IPS-20b (cell line): ENCODE results near the gene PLGLB1.
"Not testable (repeated sequence)": the region's sequence is repeated elsewhere in the genome, so short reads cannot be mapped to it uniquely, and the experiment has no call there.

Experiments
- H3K27ac ChIP-seq: one replicate; pipeline ENCODE4 v1.5.1; 2013; ENCODE audit warnings: low read length
- H3K27me3 ChIP-seq: 2 replicates; pipeline ENCODE4 v1.6.1; 2013; ENCODE audit warnings: mild to moderate bottlenecking, low read length, inconsistent platforms; ENCODE audit not compliant: insufficient read depth
- H3K36me3 ChIP-seq: 2 replicates; pipeline ENCODE4 v1.6.1; 2013; ENCODE audit warnings: low read depth, mild to moderate bottlenecking, inconsistent platforms, low read length, moderate library complexity; ENCODE audit not compliant: insufficient read depth
- H3K4me1 ChIP-seq: 2 replicates; pipeline ENCODE4 v1.6.1; 2013; ENCODE audit warnings: mild to moderate bottlenecking, control low read depth, inconsistent platforms, low read length, moderate library complexity; ENCODE audit not compliant: insufficient read depth
- H3K4me3 ChIP-seq: 2 replicates; pipeline ENCODE4 v1.5.1; 2013; ENCODE audit warnings: mild to moderate bottlenecking, low read length, inconsistent platforms
- H3K9ac ChIP-seq: 2 replicates; pipeline ENCODE4 v1.6.1; 2013; ENCODE audit warnings: low read depth, mild to moderate bottlenecking, inconsistent platforms, low read length, moderate library complexity
- H3K9me3 ChIP-seq: 2 replicates; pipeline ENCODE4 v1.6.1; 2013; ENCODE audit warnings: mild to moderate bottlenecking, low read depth, low read length, inconsistent platforms; ENCODE audit not compliant: insufficient read depth

The PLGLB1 gene

DNA sequence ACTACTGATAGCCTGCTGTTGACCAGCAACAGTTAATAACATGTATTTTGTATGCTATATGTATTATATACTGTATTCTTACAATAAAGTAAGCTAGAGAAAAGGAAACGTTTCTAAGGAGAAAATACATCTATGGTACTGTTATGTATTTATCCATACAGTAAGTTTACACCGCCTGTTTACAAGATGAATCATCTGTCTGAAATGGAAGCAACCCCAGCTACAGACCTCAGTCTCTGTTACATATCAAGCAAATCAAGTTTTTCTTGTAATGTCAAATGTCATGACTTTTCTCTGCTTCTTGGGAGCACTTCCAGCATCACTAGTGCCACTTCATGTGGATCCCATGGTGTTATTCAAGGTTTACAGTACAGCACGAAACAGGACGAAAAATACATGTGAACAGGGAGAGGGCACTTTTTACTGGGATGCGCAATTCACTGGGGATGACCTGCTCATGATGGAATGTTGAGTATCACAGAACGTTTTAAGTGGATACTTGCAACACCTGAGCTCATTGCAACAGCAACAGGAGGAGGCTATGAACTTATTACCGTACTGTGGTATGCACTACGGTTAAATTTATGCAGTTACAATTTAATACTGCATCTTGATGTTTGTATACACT, 2.5 kb upstream of the PLGLB1 start:
- H3K27ac ChIP-seq, H3K9ac ChIP-seq, H3K4me1 ChIP-seq, H3K27me3 ChIP-seq, H3K9me3 ChIP-seq, H3K4me3 ChIP-seq, H3K36me3 ChIP-seq: not testable (repeated sequence)

DNA sequence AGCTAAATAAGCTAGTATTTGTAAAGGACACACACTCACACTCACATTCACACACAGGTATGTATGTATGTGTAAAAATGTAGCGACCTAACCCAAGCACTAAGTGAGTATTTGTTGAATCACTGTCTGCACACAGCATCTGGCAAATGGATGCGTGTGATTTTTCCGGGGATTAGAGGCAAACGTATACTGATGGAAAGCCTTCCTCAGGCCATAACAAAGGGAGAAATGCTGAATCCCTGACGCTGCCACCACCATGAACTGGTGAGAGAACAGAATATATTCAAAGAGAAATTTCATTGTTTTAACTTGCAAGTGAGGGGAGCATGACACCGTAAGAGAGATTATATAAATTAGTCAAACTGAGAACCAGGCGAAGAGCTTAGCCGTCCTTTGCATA, 601 bp downstream of the PLGLB1 start:
- not testable (repeated sequence) for H3K27ac ChIP-seq, H3K27me3 ChIP-seq, H3K36me3 ChIP-seq, H3K9ac ChIP-seq, H3K4me3 ChIP-seq, H3K9me3 ChIP-seq, H3K4me1 ChIP-seq

DNA sequence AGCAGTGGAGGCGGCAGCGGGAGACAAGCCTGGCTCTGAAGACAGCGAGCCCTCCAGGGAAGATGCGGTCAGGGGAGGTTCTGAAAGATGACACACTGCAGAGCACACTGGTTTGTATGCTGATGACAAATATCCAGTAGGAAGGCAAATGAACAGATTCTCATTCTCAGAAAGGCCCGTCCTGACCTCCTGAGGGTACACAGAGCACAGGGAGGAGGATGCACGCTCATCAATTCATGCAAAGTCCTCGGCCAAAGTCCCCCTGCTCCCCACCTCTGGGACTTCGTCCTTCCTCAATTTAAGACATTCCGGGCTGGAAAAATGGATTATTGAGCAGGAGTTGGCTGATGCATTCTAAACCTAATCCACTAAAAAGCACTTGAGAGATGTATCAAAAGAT, 2.6 kb downstream of the PLGLB1 start:
- H3K4me3 ChIP-seq, H3K27me3 ChIP-seq, H3K9me3 ChIP-seq, H3K27ac ChIP-seq, H3K4me1 ChIP-seq, H3K9ac ChIP-seq, H3K36me3 ChIP-seq: not testable (repeated sequence)

DNA sequence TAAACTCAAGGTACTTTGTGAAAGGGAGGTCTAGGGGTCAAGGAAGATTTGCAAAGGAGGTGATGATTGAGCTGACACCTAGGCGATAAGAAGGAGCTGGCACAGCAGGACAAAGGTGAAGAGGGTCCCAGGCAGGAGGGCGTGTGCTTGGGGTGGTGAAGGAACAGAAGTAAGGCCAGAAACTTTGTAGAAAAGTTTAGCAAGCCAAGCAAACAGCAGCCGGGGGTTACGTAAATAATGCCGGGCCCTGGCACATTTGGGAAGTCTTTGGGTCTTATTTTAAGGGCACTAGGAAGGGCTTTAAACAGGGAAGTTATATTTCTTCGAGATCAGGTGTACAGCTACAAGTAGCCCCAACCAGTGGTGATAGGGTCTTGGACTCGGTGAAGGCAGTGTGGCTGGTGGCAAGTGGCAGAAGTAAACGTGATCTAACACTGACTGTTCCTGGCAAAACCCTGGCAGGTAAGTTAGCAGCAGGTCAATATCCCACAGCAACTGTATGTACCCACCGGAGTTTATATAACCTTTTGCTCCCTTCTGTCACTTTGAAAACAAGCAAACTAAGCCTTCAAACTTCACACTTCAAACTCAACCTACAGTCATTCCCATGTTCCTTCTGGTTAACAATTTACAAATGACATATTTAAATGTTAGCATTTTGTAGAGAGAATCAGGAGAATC, 7.0 kb downstream of the PLGLB1 start:
- not testable (repeated sequence) for H3K9me3 ChIP-seq, H3K36me3 ChIP-seq, H3K27me3 ChIP-seq, H3K4me3 ChIP-seq, H3K27ac ChIP-seq, H3K9ac ChIP-seq, H3K4me1 ChIP-seq

DNA sequence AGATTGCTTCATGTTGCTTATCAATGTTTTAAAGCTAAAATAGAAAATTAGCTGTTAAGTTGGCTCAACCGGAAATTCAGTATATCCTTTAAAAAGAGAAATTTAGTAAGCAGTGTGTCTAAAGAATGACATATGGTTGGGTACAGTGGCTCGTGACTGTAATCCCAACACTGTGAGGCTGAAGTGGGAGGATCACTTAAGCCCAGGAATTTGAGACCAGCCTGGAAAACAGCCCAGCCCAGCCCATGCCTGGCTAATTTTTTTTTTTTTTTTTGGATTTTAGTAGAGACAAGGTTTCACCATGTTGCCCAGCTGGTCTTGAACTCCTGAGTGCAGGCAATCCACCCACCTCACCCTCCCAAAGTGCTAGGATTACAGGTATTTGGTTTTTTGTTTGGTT, 17.2 kb downstream of the PLGLB1 start:
- not testable (repeated sequence) for H3K36me3 ChIP-seq, H3K27ac ChIP-seq, H3K4me1 ChIP-seq

More for the DNA sequence above, 17.2 kb downstream of the PLGLB1 start:
- H3K9ac ChIP-seq, H3K4me3 ChIP-seq, H3K27me3 ChIP-seq, H3K9me3 ChIP-seq: not testable (repeated sequence)
